Adipose tissue (tissue), 3 donors: Measurements from ENCODE around the gene NCR2. TPM values are rescaled to one million over a fixed set of nuclear protein-coding genes. Genes with fewer than 3 reads are reported as not detected.

ENCODE experiments used
- H3K27ac ChIP-seq: one replicate; pipeline ENCODE4 v1.5.1; 2013; ENCODE audit warnings: low read depth, low read length
- WGBS, 3 donors: extraction: QIAGEN DNeasy Blood & Tissue Kit; methylation state at CpG; one replicate each; pipeline ENCODE4 v1.1.7; 2013; 5-methylcytosine and 5-hydroxymethylcytosine counted together
- polyA plus RNA-seq, 3 donors: library from polyadenylated mRNA; stranded (reverse); fragments of 200-250 nt; gene quantifications; one replicate each; pipeline ENCODE4 v1.2.3, GENCODE V29; 2013
- donor health status: healthy with polysubstance abuse.
- donor health status: Bipolar disorder and iron deficiency.
- donor health status: healthy.

The NCR2 gene
- polyA plus RNA-seq, 3 donors = not detected

- 6 to 9% (median 8%) methylated on average over 46 of the region's 46 CpGs for WGBS, 3 donors
- no peak overlapping the region for H3K27ac ChIP-seq
Measured at GRCh38 chr6:41374618-41375590, 39.5 kb downstream of the NCR2 start.

- no peak overlapping the region for H3K27ac ChIP-seq
- WGBS, 3 donors = 11 to 26% (median 14%) methylated on average over 30 of the region's 30 CpGs
Measured at GRCh38 chr6:41375598-41376151, 40.3 kb downstream of the NCR2 start.

- 47 to 64% (median 55%) methylated on average over 5 of the region's 5 CpGs for WGBS, 3 donors
- no peak overlapping the region for H3K27ac ChIP-seq
Measured at GRCh38 chr6:41376176-41376575, 40.8 kb downstream of the NCR2 start.

- H3K27ac ChIP-seq = no peak overlapping the region
- WGBS, 3 donors = 84 to 93% (median 89%) methylated on average over 4 of the region's 4 CpGs
Measured at GRCh38 chr6:41377071-41377470, 41.7 kb downstream of the NCR2 start.

GRCh38 chr6:41379306-41379705 lies 43.9 kb downstream of the NCR2 start:
- no peak overlapping the region for H3K27ac ChIP-seq

- no peak overlapping the region for H3K27ac ChIP-seq
- WGBS, 3 donors = 59 to 85% (median 69%) methylated on average over 2 of the region's 2 CpGs
Measured at GRCh38 chr6:41386594-41386993, 51.2 kb downstream of the NCR2 start.

GRCh38 chr6:41392246-41392645 lies 56.8 kb downstream of the NCR2 start:
- no peak overlapping the region for H3K27ac ChIP-seq
- WGBS, 3 donors = 54 to 73% (median 57%) methylated on average over 4 of the region's 4 CpGs

- WGBS, 3 donors = 65 to 72% (median 70%) methylated on average over 5 of the region's 5 CpGs
- no peak overlapping the region for H3K27ac ChIP-seq
Measured at GRCh38 chr6:41396335-41396734, 60.9 kb downstream of the NCR2 start.

- 66 to 91% (median 76%) methylated on average over 4 to 5 of the region's 5 CpGs for WGBS, 3 donors
- no peak overlapping the region for H3K27ac ChIP-seq
Measured at GRCh38 chr6:41399424-41399823, 64.0 kb downstream of the NCR2 start.

Other genes starting within 250 kb of the NCR2 start
- gene TREML1, start 181.3 kb upstream of the NCR2 start, polyA plus RNA-seq = under 1 TPM in 1 of 3 donors, not detected in 2; 0.09 TPM
- gene TREM2, start 172.5 kb upstream of the NCR2 start, polyA plus RNA-seq = 1 to 10 TPM in 1 of 3 donors, under 1 TPM in 1, not detected in 1; 0.53 to 2.3 TPM
- gene TREML2, start 134.5 kb upstream of the NCR2 start, polyA plus RNA-seq = under 1 TPM; 0.13 to 0.89 (median 0.67) TPM
- gene TREML4, start 107.3 kb upstream of the NCR2 start, polyA plus RNA-seq = under 1 TPM in 1 of 3 donors, not detected in 2; 0.02 TPM
- 10 to 100 TPM in 1 of 3 donors, 1 to 10 TPM in 1, under 1 TPM in 1; 0.22 to 12.9 (median 4.3) TPM for gene TREM1, start 48.9 kb upstream of the NCR2 start, polyA plus RNA-seq
- gene FOXP4, start 210.8 kb downstream of the NCR2 start, polyA plus RNA-seq = 10 to 100 TPM in 2 of 3 donors, 1 to 10 TPM in 1; 8.3 to 26.6 (median 18.4) TPM